ENCODE measurements around the gene NHLRC2.
"Not testable (repeated sequence)": the region's sequence is repeated elsewhere in the genome, so short reads cannot be mapped to it uniquely, and the experiment has no call there.

Gene NHLRC2

GRCh38 chr10:113912582-113912981 lies 58.1 kb downstream of the NHLRC2 start:
- DNase-seq = no peak

GRCh38 chr10:113914956-113915355 lies 60.5 kb downstream of the NHLRC2 start:
- DNase-seq = no peak

DNA sequence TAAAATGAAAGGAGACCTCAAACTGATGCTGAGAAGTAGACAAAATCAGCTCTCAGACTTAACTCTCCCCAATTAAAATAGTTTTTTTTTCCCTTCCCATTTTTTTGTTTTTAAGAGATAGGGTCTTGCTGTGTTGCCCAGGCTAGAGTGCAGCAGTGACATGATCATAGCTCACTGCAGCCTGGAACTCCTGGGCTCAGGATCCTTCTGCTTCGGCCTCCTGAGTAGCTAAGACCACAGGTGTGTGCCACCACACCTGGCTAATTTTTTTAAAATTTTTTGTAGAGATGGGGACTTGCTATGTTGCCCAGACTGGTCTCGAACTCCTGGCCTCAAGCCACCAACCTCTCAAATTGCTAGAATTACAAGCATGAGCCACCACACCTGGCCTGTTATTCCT lies 61.1 kb downstream of the NHLRC2 start:
- no peak for DNase-seq

DNA sequence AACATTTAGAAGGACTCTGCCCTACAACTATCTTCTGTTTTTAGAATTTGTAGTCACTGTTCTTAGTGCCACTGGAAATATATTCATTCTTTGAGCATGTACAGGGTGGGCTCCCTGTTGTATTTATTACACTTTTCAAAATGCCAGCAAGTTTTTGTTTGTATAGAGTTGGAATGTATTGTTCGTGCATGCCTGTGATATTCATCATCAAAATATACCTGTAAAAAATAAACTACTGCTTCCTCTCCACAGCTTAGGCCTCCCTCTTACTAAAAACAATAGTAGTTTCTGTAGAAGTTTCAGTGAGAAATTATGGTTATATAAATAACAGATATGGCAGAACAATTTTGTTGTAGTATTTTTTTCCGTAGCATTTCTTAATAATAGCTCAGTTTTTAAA lies 61.6 kb downstream of the NHLRC2 start:
- no peak for DNase-seq

DNA sequence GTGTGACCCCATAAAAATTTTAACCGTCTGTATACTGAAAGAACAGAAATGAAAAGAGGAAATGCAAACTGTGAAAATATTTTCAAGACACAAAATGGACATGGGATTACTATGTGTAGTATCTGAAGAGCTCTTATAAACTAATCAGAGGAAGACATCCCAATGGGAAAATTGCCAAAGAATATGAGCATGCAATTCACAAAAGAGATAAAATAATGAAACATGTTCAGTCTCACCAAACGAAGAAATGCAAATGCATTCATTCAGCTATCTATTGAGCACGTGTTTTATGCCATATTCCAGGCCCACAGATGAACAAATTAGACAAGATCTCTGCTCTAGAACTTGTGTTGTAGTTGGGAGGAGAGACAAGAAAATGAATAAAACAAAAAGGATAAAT lies 63.2 kb downstream of the NHLRC2 start:
- DNase-seq = no peak

DNA sequence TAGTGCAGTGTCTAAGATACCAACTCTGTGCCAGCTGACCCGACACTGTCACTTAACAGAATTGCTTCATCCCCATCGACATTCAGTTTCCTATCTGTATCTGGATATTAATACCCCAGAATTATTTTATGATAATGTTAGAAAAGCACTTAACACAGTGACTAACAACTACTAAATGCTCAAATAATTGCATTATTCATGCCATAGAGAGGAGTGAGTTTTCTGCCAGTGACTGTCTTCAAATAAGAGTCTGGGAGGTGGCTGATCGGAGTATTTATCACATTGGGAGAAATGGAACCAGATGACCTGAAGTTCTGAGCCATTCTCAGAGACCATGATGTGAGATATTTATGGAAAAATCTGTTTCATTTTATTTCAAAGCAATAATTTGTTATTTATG lies 65.7 kb downstream of the NHLRC2 start:
- DNase-seq = no peak

- no peak for DNase-seq
These were observed 66.4 kb downstream of the NHLRC2 start for GRCh38 chr10:113920875-113921274.

- DNase-seq = no peak
These were observed 67.3 kb downstream of the NHLRC2 start for GRCh38 chr10:113921561-113922370.

DNA sequence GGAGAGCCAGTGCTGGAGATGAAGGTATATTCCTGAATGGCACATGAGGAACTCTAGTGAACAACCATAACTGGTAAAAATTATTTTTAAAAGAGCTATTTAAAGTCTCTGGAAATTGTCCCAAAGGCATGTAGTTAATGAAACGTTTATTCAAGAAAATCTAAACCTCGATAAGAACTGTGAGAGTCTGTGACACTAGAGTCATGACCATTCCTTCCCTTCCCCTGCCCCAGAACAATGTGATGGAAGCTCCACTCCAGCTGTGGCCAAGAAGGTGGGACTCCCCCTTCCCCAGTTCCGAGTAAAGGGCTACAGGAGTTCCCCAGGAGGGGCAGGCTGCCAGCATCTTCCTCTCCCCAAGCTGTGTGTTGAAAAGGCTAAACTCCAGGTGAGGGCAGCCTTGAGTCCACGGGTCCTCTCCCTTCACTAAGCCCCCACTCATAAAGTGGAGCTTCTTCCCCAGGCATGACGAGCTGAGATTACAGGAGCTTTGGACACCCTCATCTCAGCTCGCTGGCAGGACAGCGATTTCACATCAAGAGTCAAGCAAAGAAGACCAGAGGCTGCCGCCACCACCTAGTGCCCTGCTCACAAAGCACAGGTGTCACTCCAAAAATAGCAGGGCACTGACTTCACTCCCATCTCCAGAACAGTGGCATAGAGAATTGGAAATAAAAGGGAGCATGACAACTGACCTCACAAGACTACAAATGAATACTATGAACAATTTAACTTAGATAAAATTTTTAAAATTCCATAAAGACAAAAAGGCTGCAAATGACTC lies 68.5 kb downstream of the NHLRC2 start:
- no peak for DNase-seq

GRCh38 chr10:113924186-113924585 lies 69.7 kb downstream of the NHLRC2 start:
- no peak for DNase-seq

DNA sequence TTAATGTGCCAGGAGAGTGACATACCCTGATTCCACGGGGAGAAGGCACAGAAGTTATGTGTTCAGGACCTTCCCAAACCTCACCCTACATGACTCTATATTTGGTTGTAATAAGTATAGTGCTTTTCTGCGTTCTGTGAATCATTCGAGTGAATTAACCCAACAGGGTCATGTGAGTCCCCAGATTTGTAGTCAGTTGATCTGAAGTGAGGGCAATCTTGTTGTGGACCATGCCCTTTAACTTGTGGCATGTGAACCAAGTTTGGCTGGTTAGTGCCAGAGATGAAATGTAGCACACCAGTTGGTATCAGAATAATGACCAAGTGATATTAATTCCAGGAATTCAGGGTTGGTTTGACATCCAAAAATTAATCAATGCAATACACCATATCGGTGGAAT lies 70.2 kb downstream of the NHLRC2 start:
- DNase-seq = no peak

- no peak for DNase-seq
These were observed 73.0 kb downstream of the NHLRC2 start for GRCh38 chr10:113927440-113927839.

GRCh38 chr10:113928830-113929229 lies 74.4 kb downstream of the NHLRC2 start:
- no peak for DNase-seq

GRCh38 chr10:113929522-113929921 lies 75.1 kb downstream of the NHLRC2 start:
- no peak for DNase-seq

GRCh38 chr10:113930482-113931057 lies 76.1 kb downstream of the NHLRC2 start:
- DNase-seq = no peak

- DNase-seq = no peak
These were observed 78.4 kb downstream of the NHLRC2 start for GRCh38 chr10:113932854-113933253.

GRCh38 chr10:113933894-113934532 lies 79.6 kb downstream of the NHLRC2 start:
- DNase-seq = no peak

DNA sequence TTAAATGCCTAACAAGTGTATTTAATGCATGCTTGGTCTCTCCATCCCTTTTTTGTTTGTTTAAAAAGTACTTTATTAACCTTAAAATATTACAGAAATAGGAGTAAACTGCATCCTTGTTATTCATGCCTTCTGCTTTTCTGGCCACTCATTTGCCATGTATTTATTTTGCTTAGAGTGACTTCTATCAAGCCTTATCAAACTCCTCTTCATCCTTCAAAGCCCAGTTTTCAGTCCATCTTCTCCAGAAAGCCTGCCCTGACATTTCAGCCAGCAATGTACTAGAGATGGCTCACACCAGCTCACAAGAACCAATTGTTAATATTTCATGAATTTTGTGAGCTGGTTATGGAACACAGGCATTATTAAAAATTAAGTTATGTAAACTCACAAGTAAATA lies 82.8 kb downstream of the NHLRC2 start:
- no peak for DNase-seq

GRCh38 chr10:113937756-113938155 lies 83.3 kb downstream of the NHLRC2 start:
- no peak for DNase-seq

- no peak for DNase-seq
These were observed 84.9 kb downstream of the NHLRC2 start for GRCh38 chr10:113939212-113939860.

- no peak for DNase-seq
These were observed 86.7 kb downstream of the NHLRC2 start for GRCh38 chr10:113941140-113941539.

DNA sequence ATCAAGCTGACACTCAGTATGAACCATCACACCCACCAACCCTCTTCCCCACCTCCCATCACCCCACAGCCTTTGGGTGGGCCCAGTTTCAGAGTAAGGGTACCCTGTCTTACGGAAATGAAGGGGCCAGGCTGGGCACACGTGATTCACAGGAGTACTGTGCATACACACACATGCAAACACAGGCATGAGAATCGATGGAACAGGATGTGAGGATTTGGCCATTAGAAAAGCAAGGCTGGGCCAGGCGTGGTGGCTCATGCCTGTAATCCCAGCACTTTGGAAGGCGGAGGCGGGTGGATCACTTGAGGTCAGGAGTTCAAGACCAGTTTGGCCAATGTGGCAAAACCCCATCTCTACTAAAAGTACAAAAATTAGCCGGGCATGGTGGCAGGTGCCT lies 88.7 kb downstream of the NHLRC2 start:
- DNase-seq = not testable (repeated sequence)
